IPS-NIHi11 (cell line): ENCODE data around the gene KIF15.
"Not testable (repeated sequence)": the region's sequence is repeated elsewhere in the genome, so short reads cannot be mapped to it uniquely, and the experiment has no call there.

Source experiments
- DNase-seq: peaks from one replicate; pipeline ENCODE4 v3.0.0; 2012; ENCODE audit warnings: mixed read lengths, low spot score

KIF15 gene

GRCh38 chr3:44761424-44762169 is at the start of gene KIF15, which contains the start of gene KIAA1143:
Gene KIF15, plus strand, starts transcription at chr3:44761794. Its CDS starts 72 bp downstream, at chr3:44761866.
Gene KIAA1143, minus strand, starts transcription at chr3:44761619. Its CDS starts 17 bp downstream, at chr3:44761602.
- peak; percentile 93 for DNase-seq

- DNase-seq = peak; percentile 75
Observed at GRCh38 chr3:44712455-44713075, 49.0 kb upstream of the KIF15 start, which contains the start of gene ZNF502. Gene ZNF502, plus strand, starts transcription at chr3:44712660. Its CDS starts 7,602 bp downstream, at chr3:44720262.

GRCh38 chr3:44721231-44722102 is 40.1 kb upstream of the KIF15 start:
- no peak for DNase-seq

GRCh38 chr3:44722103-44722401 is 39.5 kb upstream of the KIF15 start:
- no peak for DNase-seq

GRCh38 chr3:44729384-44729910 is 32.1 kb upstream of the KIF15 start, which contains the start of gene ZNF501:
Gene ZNF501, plus strand, starts transcription at chr3:44729635. Its CDS starts 4,787 bp downstream, at chr3:44734422.
- peak; percentile 94 for DNase-seq

GRCh38 chr3:44734646-44735168 is 26.9 kb upstream of the KIF15 start:
- DNase-seq = no peak

- DNase-seq = peak; percentile 23
Observed at GRCh38 chr3:44761101-44761423, 532 bp upstream of the KIF15 start.

- DNase-seq = no peak
Observed at GRCh38 chr3:44762170-44762677, 630 bp downstream of the KIF15 start.

- DNase-seq = no peak
Observed at GRCh38 chr3:44762690-44763089, 1.1 kb downstream of the KIF15 start.

- no peak for DNase-seq
Observed at GRCh38 chr3:44764248-44764647, 2.7 kb downstream of the KIF15 start.

- DNase-seq = no peak
Observed at GRCh38 chr3:44771424-44772098, 10.0 kb downstream of the KIF15 start.

- no peak for DNase-seq
Observed at GRCh38 chr3:44772099-44772442, 10.5 kb downstream of the KIF15 start.

- no peak for DNase-seq
Observed at GRCh38 chr3:44782891-44783290, 21.3 kb downstream of the KIF15 start.

- DNase-seq = peak; percentile 15
Observed at GRCh38 chr3:44795197-44795596, 33.6 kb downstream of the KIF15 start.

GRCh38 chr3:44802011-44802410 is 40.4 kb downstream of the KIF15 start:
- DNase-seq = no peak

- no peak for DNase-seq
Observed at GRCh38 chr3:44803298-44803697, 41.7 kb downstream of the KIF15 start.

- peak; percentile 26 for DNase-seq
Observed at GRCh38 chr3:44805960-44806359, 44.4 kb downstream of the KIF15 start.

GRCh38 chr3:44814751-44815150 is 53.2 kb downstream of the KIF15 start:
- DNase-seq = no peak

- not testable (repeated sequence) for DNase-seq
Observed at GRCh38 chr3:44816334-44816733, 54.7 kb downstream of the KIF15 start.

- not testable (repeated sequence) for DNase-seq
Observed at GRCh38 chr3:44821206-44821605, 59.6 kb downstream of the KIF15 start.

GRCh38 chr3:44825264-44825925 is 63.8 kb downstream of the KIF15 start:
- no peak for DNase-seq
